HG03060 (cell line): ENCODE measurements around the gene NDUFAF3.

Experiments used
- ATAC-seq: cut with Tn5 transposase; IDR thresholded peaks from one replicate; pipeline ENCODE4 v1.9.1; 2021; ENCODE audit warnings: low read depth, moderate number of reproducible peaks; ENCODE audit not compliant: unreplicated experiment

The NDUFAF3 gene

GRCh38 chr3:49034650-49035049 is 12.7 kb downstream of the NDUFAF3 start:
- ATAC-seq = no peak

- ATAC-seq = no peak
These were observed 13.4 kb downstream of the NDUFAF3 start for GRCh38 chr3:49035281-49035680.

GRCh38 chr3:49053543-49053942 is 31.6 kb downstream of the NDUFAF3 start:
- no peak for ATAC-seq

GRCh38 chr3:49054344-49054862 is 32.5 kb downstream of the NDUFAF3 start:
- no peak for ATAC-seq

GRCh38 chr3:49057268-49057667 is 35.3 kb downstream of the NDUFAF3 start:
- no peak for ATAC-seq

GRCh38 chr3:49058011-49058410 is 36.1 kb downstream of the NDUFAF3 start:
- ATAC-seq = no peak
